GM19467 (cell line): Measurements from ENCODE around the gene DYNLT3.

Source experiments
- ATAC-seq: cut with Tn5 transposase; IDR thresholded peaks from one replicate; pipeline ENCODE4 v1.9.1; 2021; ENCODE audit warnings: mild to moderate bottlenecking, moderate library complexity; ENCODE audit not compliant: unreplicated experiment

The DYNLT3 gene

GRCh38 chrX:37846934-37847732, at the start of gene DYNLT3:
Gene DYNLT3 (minus strand): TSS chrX:37847571. CDS start chrX:37847510, 61 bp downstream.
- peak; percentile 99 for ATAC-seq

- ATAC-seq = no peak
These were observed 49.1 kb upstream of the DYNLT3 start for GRCh38 chrX:37896511-37896890.

GRCh38 chrX:37895795-37896510, 48.6 kb upstream of the DYNLT3 start:
- no peak for ATAC-seq

- no peak for ATAC-seq
These were observed 47.4 kb upstream of the DYNLT3 start for GRCh38 chrX:37894725-37895124.

- no peak for ATAC-seq
These were observed 40.6 kb upstream of the DYNLT3 start for GRCh38 chrX:37888010-37888409.

- ATAC-seq = no peak
These were observed 40.0 kb upstream of the DYNLT3 start for GRCh38 chrX:37887347-37887746.

GRCh38 chrX:37883196-37883595, 35.8 kb upstream of the DYNLT3 start:
- no peak for ATAC-seq

GRCh38 chrX:37879692-37880091, 32.3 kb upstream of the DYNLT3 start:
- no peak for ATAC-seq

- ATAC-seq = no peak
These were observed 29.3 kb upstream of the DYNLT3 start for GRCh38 chrX:37876716-37877115.

- no peak for ATAC-seq
These were observed 28.3 kb upstream of the DYNLT3 start for GRCh38 chrX:37875675-37876074.

GRCh38 chrX:37873220-37873619, 25.8 kb upstream of the DYNLT3 start:
- no peak for ATAC-seq

- no peak for ATAC-seq
These were observed 24.9 kb upstream of the DYNLT3 start for GRCh38 chrX:37872303-37872655.

- ATAC-seq = no peak
These were observed 24.4 kb upstream of the DYNLT3 start for GRCh38 chrX:37871626-37872302.

GRCh38 chrX:37867536-37868153, 20.3 kb upstream of the DYNLT3 start:
- ATAC-seq = no peak

GRCh38 chrX:37863728-37864127, 16.4 kb upstream of the DYNLT3 start:
- no peak for ATAC-seq

GRCh38 chrX:37862851-37863250, 15.5 kb upstream of the DYNLT3 start:
- no peak for ATAC-seq

- ATAC-seq = no peak
These were observed 13.3 kb upstream of the DYNLT3 start for GRCh38 chrX:37860721-37861120.

GRCh38 chrX:37854748-37855147, 7.4 kb upstream of the DYNLT3 start:
- no peak for ATAC-seq

GRCh38 chrX:37854148-37854547, 6.8 kb upstream of the DYNLT3 start:
- no peak for ATAC-seq

GRCh38 chrX:37847733-37848197, 394 bp upstream of the DYNLT3 start:
- ATAC-seq = peak; percentile 10

GRCh38 chrX:37846558-37846933, 825 bp downstream of the DYNLT3 start:
- no peak for ATAC-seq
